ENCODE results near the gene ATL2. TPM values are rescaled to one million over a fixed set of nuclear protein-coding genes. Genes with fewer than 3 reads are reported as not detected.

ATL2 gene
- total RNA-seq, 4 donors from 2014 or later, result 147 to 220 (median 187) TPM

DNA sequence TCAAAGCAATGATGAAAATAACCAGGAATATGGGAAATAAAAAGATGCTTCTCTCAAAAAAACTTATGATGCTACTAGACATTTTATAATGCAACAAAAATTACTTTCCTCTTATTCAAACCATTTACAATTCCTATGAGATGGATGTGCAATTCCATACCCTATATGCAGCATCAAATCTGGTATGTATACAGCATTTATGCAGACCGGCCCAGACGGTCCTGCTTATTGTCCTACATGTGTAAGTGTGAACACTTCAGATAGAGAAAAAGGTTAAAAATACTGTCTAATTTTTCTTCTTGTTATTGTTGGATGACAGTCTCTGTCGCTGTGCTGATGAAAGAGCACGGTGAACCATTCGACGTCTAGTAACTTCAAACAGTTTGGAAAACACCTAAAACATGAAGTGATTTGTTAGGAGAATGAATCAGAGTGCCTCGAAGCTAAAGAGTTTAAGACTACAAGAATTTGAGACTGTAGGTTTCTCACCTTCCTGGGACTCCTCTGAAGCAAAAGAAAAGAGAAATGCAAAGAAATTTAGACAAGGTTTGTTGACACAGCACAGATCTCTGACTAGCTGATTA lies 80.8 kb downstream of the ATL2 start:
- no peak for TF ChIP-seq POLR2A (IDR thresholded peaks at IDR 0.05)
- TF ChIP-seq, protein P1, sequence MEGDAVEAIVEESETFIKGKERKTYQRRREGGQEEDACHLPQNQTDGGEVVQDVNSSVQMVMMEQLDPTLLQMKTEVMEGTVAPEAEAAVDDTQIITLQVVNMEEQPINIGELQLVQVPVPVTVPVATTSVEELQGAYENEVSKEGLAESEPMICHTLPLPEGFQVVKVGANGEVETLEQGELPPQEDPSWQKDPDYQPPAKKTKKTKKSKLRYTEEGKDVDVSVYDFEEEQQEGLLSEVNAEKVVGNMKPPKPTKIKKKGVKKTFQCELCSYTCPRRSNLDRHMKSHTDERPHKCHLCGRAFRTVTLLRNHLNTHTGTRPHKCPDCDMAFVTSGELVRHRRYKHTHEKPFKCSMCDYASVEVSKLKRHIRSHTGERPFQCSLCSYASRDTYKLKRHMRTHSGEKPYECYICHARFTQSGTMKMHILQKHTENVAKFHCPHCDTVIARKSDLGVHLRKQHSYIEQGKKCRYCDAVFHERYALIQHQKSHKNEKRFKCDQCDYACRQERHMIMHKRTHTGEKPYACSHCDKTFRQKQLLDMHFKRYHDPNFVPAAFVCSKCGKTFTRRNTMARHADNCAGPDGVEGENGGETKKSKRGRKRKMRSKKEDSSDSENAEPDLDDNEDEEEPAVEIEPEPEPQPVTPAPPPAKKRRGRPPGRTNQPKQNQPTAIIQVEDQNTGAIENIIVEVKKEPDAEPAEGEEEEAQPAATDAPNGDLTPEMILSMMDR (IDR thresholded peaks at IDR 0.05), result no peak
- DNase-seq (ENCODE audit: low spot score in 2 of 2), result no peak
- no peak overlapping the region for H3K4me3 ChIP-seq (ENCODE audit: low read depth, poor library complexity, severe bottlenecking)
- 57 to 73% methylated on average over 7 of the region's 7 CpGs for WGBS, 2 donors
- intact Hi-C loops (cut with DNase I; ENCODE audit: low total_unique reads), result no loop called here

DNA sequence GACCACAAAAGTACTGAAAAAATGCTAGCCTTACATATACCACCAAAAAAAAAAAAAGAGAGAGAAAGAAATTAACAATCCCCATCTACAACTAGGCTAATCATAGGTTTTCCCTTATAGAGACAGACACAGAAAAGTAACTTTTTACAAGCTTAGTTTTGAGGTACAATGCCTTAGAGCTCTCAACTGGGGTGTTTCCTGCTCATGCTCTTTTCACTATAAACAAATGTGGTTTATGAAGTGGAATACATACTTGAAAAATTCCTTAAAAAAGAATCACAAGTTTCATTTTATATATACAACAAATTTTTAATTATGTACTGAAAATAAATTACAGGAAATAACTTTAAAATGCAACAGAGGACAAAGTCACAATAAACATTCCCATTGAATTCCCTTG lies 82.5 kb downstream of the ATL2 start:
- intact Hi-C loops (cut with DNase I; ENCODE audit: low total_unique reads), result no loop called here
- no peak overlapping the region for H3K4me3 ChIP-seq (ENCODE audit: low read depth, poor library complexity, severe bottlenecking)
- DNase-seq (ENCODE audit: low spot score in 2 of 2), result no peak
- TF ChIP-seq, protein P1 (IDR thresholded peaks at IDR 0.05), result no peak
- no peak for TF ChIP-seq POLR2A (IDR thresholded peaks at IDR 0.05)

DNA sequence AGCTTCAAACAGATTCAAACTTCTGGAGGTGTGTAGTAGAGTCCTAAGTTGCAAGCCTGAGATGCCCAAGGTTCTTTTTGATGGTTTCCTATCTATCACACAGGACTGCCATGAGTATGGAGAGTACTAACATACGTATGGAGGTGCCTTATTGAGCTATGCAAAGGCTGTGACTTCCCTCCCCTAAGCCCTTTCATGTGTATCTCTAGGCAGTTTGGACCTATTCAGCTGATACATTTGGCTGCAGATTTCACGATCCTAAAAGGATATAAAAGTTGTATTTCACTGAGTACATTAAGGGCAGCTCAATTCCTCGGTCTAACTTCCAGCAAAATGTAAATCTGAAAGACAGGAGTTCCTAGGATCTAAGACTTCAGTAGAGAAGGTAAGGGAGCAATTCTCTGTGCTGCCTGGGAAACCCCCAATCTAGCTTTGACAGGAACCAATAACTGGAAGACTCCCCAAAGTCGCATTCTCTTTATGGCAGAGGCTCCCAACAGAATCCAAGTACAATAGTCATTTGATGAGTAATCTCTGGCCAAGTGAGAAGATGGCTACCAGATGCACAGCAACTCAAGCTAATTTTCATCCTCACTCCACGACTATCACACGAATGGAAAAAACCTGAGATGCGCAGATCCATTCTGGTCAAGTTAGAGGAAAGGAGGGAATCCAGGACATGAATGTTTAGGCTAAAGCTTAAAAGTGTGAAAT lies 83.8 kb downstream of the ATL2 start:
- 67 to 82% methylated on average over 7 of the region's 7 CpGs for WGBS, 2 donors
- TF ChIP-seq, protein P1 (IDR thresholded peaks at IDR 0.05), result no peak
- no peak for TF ChIP-seq POLR2A (IDR thresholded peaks at IDR 0.05)
- intact Hi-C loops (cut with DNase I; ENCODE audit: low total_unique reads), result no loop called here
- H3K4me3 ChIP-seq (ENCODE audit: low read depth, poor library complexity, severe bottlenecking), result no peak overlapping the region
- no peak for DNase-seq (ENCODE audit: low spot score in 2 of 2)

DNA sequence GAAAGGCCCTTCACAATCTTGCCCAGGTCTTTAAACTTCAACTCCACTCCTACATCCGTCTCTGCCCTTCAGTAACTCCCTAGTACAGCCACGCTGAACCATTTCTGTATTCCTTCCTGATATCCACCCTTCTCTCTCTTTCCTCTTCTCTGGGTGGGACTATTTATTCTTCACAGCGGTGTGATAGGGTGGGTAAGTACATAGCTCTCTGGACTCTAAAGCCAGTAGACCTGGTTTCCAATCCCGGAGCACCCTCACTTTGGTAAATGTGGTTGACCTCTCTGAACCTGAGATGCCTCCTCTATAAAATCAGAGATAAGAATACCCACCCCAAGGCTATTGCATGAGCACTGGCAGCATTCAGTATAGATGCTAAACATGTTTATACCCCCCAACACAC lies 86.7 kb downstream of the ATL2 start:
- no peak for DNase-seq (ENCODE audit: low spot score in 2 of 2)
- TF ChIP-seq POLR2A (IDR thresholded peaks at IDR 0.05), result no peak
- TF ChIP-seq, protein P1 (IDR thresholded peaks at IDR 0.05), result no peak
- no peak overlapping the region for H3K4me3 ChIP-seq (ENCODE audit: low read depth, poor library complexity, severe bottlenecking)
- 67 to 72% methylated on average over 4 of the region's 4 CpGs for WGBS, 2 donors
- intact Hi-C loops (cut with DNase I; ENCODE audit: low total_unique reads), result no loop called here

DNA sequence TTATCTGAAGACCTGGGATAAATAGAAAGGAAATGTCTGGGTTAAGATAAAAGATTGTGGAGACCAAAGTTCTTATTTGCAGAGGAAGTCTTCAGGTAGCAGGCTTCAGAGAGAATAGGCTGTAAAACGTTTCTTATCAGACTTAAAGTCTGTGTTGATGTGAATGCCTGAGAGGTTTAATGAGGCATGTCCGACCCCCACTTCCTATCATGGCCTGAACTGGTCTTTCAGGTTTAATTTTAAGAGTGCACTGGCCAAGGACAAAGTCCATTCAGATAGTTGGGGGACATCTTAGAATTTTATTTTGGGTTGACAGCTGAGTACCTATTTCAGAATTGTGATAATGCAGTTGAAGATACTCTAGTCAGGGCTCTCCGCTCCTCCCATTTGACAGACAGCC lies 92.1 kb downstream of the ATL2 start:
- no peak for DNase-seq (ENCODE audit: low spot score in 2 of 2)
- H3K4me3 ChIP-seq (ENCODE audit: low read depth, poor library complexity, severe bottlenecking), result no peak overlapping the region
- WGBS, 2 donors, result 49 to 55% methylated on average over 3 of the region's 3 CpGs
- TF ChIP-seq POLR2A (IDR thresholded peaks at IDR 0.05), result no peak
- TF ChIP-seq, protein P1 (IDR thresholded peaks at IDR 0.05), result no peak
- intact Hi-C loops (cut with DNase I; ENCODE audit: low total_unique reads), result no loop called here
